Measurements from ENCODE around the gene ZNF367.
"Not testable (repeated sequence)": the region's sequence is repeated elsewhere in the genome, so short reads cannot be mapped to it uniquely, and the experiment has no call there.

ZNF367 gene

DNA sequence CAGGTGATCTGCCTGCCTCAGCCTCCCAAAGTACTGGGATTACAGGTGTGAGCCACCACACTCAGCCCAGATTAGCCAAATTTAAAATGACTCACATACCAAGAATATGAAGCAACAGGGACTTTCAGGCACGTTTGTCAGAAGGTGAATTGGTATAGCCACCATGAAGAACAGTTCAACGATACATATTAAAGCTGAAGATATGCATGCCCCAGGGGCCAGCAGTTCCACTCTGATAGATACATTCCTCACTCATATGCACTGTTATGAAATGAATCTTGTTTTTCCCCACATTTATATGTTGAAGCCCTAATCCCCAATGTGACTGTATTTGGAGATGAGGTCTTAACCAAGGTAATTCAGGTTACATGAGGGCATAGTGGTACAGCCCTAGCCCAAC, 57.2 kb downstream of the ZNF367 start:
- DNase-seq: no peak

DNA sequence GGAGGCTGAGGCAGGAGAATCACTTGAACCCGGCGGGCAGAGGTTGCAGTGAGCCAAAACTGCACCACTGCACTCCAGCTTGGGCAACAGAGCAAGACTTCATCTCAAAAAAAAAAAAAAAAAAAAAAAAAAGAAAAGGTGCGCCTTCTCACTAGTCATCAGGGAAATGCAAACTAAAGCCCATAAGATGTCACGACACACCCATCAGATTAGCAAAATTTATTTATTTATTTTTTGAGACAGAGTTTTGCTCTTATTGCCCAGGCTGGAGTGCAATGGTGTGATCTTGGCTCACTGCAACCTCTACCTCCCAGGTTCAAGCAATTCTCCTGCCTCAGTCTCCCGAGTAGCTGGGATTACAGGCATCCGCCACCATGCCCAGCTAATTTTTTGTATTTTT, 57.6 kb downstream of the ZNF367 start:
- DNase-seq: not testable (repeated sequence)

DNA sequence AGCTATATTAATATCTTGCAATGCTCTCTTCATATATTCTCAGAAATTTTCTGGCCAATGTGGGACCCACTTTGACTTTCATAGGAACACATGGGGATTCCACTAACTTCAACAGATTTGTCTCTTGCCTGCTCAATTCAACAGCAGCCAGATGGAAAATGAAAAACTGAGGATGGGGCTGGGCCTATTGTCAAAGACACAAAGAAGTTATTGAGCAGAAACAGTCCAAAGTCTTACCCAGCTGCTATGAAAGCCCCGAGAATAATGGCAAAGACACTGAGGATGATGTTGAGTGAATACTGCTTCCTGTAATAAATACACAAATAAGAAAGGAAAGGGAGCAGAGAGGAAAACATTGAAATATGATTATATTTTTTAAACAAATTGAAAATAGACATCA, 67.3 kb downstream of the ZNF367 start:
- DNase-seq: no peak

DNA sequence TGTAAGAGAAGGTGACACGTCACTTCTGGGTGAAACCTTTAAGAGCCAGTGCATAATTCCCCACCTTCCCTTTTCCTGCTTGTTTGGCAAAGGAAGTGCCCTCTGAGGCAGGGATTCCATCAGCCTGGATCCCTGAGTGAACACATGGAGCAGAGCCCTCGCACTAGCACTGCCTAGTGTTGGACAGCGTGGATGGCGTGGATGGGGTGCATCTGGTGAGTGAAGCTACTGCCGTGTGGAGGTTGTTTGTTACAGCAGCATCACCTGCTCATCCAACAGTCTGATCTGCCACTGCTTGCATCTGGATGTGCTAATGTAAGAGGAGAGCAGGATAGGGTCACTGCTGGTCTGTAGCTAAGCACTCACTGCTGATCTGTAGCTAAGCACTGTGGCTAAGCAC, 69.9 kb downstream of the ZNF367 start:
- no peak for DNase-seq

DNA sequence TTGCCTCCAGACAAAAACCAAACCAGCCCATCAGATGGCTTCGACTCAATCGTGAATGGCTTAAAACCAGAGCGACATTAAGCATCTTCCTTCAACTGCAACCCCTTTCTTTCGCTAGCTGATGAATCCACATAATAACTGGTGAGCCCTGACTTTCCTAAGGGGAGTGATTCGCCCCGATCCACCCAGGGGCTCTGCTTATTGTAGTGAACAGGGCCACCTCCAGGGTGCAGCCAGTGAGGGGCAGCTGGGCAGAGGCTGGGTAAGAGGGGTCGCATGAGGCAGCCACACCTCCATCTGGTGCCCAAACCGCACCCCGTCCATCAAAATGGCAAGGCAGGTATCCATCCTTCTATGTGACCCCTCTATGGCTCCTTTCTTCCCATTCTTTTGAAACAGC, 72.6 kb downstream of the ZNF367 start:
- no peak for DNase-seq

DNA sequence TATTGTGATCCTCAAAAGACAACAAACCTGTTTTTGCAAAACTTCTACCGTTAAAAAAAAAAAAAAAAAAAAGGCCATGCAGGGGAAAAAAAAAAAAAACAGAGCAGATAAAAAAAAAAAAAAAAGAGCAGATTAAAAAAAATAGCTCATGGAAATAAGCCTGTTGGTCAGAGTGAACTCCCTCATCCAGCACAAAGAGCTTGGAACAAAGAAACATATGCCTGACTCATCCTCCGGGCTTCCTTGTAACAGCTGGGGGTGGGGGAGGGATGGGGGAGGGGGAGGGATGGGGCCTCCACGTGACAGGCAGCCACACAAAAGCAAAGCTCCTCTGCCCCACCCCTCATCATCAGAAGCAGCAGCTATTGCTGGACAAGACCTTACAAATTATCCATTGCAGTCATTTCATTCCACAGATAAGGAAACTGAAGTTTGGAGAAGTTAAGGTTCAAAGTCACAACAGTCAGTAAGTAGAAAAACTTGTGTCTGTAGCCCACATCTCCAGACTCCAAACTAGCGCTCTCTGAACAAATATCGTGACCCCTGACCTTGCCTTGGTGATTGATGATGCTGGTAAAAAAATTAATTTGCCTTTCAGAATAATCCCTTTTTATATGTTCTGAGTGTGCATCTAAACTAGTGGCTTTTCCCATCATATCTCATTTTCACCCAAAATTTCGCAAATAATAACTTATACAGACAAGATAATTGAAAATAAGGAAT, 73.6 kb downstream of the ZNF367 start:
- DNase-seq: no peak

DNA sequence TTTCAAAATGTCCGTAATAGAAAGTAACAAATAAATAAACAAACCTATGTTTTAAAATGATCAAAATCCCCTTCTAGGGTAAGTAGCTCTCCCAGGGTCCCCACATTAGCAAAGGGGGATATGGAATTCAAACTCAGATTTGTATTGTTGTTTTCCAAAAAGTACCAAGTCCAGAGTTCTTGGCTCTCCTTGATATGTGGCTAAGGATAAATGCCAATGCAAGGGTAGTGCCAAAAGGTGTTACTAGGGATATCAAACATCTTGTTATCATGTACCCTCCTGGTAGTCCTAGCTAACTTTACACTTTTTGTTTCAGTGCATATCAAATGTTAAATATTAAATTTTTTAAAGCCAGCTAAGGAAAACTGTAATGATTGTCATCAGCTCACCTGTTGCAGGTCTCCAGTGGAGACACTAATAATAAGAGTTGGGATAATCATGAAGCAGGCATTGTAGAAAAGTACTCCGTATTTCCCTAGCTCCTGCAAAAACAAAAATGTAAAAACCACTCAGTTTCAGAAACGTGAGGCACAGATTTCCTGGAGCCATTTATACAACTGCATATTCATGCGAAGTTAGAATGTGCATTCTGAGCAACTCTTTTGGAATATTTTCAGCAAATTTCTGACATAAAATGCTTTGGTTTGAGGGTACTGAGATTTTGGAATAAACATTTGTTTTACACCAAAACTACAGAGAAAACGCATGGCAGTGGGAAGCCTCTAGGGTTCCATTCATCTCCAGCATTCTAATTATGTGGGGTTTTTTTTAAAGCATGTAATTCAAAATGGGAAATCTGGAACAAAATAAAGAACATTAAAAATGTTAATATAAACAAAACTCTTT, 74.4 kb downstream of the ZNF367 start:
- DNase-seq: no peak

DNA sequence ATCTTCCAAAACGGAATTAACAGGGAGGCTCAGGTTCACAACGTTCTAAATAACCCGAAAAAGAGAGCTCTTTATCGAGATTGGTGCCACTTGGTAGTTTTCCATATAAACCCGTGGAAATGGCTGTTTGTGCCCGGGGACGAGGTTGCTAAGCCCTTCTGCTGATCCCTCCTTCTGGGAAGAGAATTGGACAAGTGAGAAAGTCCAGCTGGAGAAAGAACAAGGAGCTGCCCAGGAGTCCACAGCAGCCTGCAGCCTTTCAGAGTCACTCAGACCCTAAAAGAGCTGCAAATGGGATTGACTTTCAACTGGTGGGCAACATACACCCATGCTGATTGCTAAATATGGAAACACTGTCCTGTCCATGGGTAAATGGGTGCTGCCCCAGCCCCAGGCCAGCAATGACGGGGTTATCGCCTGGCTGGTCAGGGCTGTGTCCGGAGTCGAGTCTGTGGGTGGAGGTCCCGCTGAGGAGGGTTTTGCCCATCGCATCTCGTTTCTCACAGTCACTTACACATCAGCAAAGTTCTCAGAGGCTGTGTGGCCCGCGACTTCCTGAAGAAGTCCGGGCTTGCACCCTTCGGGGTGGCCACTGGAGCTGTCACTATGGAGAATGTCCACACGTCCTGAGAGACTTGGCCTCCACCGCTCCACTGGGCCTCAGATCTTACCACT, 75.5 kb downstream of the ZNF367 start:
- no peak for DNase-seq

DNA sequence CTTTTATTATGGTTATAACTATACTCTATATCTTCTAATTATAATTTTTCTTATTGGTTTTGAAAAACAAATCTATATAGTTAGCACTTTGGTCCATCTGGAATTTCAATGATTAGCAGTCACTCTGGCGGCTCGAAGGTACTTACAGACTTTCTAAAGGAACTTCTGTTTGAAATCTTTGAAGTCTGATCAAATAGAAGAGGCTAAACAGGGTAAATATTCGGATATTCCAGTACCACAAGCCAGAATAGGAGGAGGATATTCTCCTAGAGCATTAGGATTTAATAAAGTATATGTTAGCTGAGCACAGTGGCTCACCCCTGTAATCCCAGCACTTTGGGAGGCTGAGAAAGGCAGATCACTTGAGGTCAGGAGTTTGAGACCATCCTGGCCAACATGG, 77.5 kb downstream of the ZNF367 start:
- no peak for DNase-seq

DNA sequence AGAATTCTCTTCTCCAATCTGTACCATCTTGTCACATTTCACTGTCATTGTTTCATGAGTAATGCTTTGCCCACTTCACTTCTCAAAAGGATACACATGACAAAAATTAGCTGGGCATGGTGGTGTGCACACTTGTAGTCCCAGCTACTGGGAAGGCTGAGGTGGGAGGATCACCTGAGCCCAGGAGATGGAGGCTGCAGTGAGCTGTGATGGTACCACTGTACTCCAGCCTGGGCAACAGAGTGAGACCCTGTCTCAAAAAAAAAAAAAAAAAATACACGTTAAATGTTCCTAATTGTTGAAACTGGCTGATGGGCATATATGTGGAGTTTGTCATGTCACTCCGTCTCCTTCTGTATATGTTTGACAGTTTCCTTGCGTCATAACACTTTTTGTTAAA, 79.9 kb downstream of the ZNF367 start:
- no peak for DNase-seq
